ENCODE results near the gene KCNQ5. TPM values are rescaled to one million over a fixed set of nuclear protein-coding genes. Genes with fewer than 3 reads are reported as not detected.
A peak's percentile ranks its signal among the peaks of the same experiment; 100 is the strongest.

Gene KCNQ5
- polyA plus RNA-seq, 3 donors = not detected

DNA sequence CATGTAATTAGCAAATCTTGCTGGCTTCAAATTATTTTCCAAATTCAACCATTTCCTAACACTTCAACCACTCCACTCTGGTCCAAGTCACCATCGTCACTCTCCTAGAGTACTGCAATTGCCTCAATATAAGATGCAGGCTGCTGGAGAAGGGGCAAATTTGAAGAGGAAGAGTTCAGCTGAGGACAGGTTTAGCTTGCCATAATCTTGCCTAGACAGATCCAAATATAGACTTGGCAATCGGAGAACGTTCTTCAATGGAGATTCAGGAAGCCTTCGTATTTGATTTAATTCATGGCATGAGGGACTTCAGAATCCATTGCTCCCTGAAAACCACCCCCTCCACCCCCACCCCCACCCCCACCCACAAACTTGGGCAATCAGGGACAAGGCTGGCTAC is 618.9 kb downstream of the KCNQ5 start:
- no peaks in the 10 kb centered on the region for H3K4me1 ChIP-seq (ENCODE audit: control insufficient read depth in 1 of 2, insufficient read depth in 2 of 2, low read length in 2 of 2)
- no peaks in the 10 kb centered on the region for H3K79me2 ChIP-seq (ENCODE audit: insufficient read depth, low read length)
- H3K4me3 ChIP-seq (replicated peaks in 1 of 3; ENCODE audit: low read depth in 2 of 3, low read length in 3 of 3) = no peak overlapping the region
- no peaks in the 10 kb centered on the region for H3K27me3 ChIP-seq (ENCODE audit: control insufficient read depth in 2 of 2, insufficient read depth in 2 of 2, low read length in 2 of 2)
- Mint-ChIP-seq H3K4me3 (no peak overlapping the region), H3K9me3 (peaks cover 0 to under 1% (median 0%) of the 10 kb centered on the region in 7 donors), H3K4me1 (no peaks in the 10 kb centered on the region), H3K36me3 (no peaks in the 10 kb centered on the region), H3K27me3 (ENCODE audit: low read depth in 3 of 3) (peaks cover 0 to 3% (median 0%) of the 10 kb centered on the region in 3 donors), H3K27ac (no peak overlapping the region)
- H2AFZ ChIP-seq (ENCODE audit: insufficient read depth, low read depth, low read length, poor library complexity, severe bottlenecking) = no peak overlapping the region
- TF ChIP-seq, protein P1, sequence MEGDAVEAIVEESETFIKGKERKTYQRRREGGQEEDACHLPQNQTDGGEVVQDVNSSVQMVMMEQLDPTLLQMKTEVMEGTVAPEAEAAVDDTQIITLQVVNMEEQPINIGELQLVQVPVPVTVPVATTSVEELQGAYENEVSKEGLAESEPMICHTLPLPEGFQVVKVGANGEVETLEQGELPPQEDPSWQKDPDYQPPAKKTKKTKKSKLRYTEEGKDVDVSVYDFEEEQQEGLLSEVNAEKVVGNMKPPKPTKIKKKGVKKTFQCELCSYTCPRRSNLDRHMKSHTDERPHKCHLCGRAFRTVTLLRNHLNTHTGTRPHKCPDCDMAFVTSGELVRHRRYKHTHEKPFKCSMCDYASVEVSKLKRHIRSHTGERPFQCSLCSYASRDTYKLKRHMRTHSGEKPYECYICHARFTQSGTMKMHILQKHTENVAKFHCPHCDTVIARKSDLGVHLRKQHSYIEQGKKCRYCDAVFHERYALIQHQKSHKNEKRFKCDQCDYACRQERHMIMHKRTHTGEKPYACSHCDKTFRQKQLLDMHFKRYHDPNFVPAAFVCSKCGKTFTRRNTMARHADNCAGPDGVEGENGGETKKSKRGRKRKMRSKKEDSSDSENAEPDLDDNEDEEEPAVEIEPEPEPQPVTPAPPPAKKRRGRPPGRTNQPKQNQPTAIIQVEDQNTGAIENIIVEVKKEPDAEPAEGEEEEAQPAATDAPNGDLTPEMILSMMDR (IDR thresholded peaks at IDR 0.05) = no peak
- H3K27ac ChIP-seq (ENCODE audit: low read depth in 1 of 2, low read length in 2 of 2) = no peak overlapping the region
- intact Hi-C loops (cut with micrococcal nuclease) = no loop called here
- WGBS (ENCODE audit: insufficient coverage) = no CpG with 5 or more reads among the region's 4 CpGs
- no peaks in the 10 kb centered on the region for H3K36me3 ChIP-seq (replicated peaks in 1 of 2; ENCODE audit: control insufficient read depth in 1 of 2, insufficient read depth in 2 of 2, low read length in 2 of 2)
- no peak overlapping the region for H3K9ac ChIP-seq (ENCODE audit: insufficient read depth, low read length, poor library complexity, severe bottlenecking)
- H3K4me2 ChIP-seq (replicated peaks; ENCODE audit: extremely low read depth, low read length, poor library complexity, severe bottlenecking) = no peak overlapping the region
- no peak for DNase-seq
- H4K20me1 ChIP-seq (ENCODE audit: insufficient read depth, low read length) = no peaks in the 10 kb centered on the region
- no peaks in the 10 kb centered on the region for H3K9me3 ChIP-seq (replicated peaks in 1 of 2; ENCODE audit: control insufficient read depth in 1 of 2, insufficient read depth in 1 of 2, low read length in 2 of 2)

DNA sequence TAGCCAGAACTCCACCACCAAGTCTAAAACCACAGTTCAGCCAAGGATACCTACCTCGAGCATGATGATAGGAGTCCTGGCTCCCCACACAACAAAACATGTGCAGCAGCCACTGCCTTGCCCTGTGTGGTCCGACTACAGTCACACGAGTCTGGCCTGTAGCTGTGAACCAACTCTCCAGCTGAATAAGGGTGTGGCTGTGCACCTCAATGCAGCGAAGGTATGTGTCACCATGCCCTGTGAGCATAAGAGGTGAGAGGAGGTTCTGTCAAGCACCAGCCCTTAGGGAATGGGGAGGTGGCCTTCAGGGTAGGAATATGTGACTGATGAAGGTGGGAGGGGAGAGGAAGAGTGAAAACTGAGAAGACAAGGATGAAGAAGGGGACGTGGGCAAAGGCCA is 620.1 kb downstream of the KCNQ5 start:
- no peak overlapping the region for H3K4me3 Mint-ChIP-seq
- H3K4me2 ChIP-seq (replicated peaks; ENCODE audit: extremely low read depth, low read length, poor library complexity, severe bottlenecking) = no peak overlapping the region
- H3K4me3 ChIP-seq (replicated peaks in 1 of 3; ENCODE audit: low read depth in 2 of 3, low read length in 3 of 3) = no peak overlapping the region
- H4K20me1 ChIP-seq (ENCODE audit: insufficient read depth, low read length) = no peaks in the 10 kb centered on the region
- no peaks in the 10 kb centered on the region for H3K4me1 Mint-ChIP-seq
- H3K9me3 ChIP-seq (replicated peaks in 1 of 2; ENCODE audit: control insufficient read depth in 1 of 2, insufficient read depth in 1 of 2, low read length in 2 of 2) = no peaks in the 10 kb centered on the region
- 100% methylated on average over 3 of the region's 5 CpGs for WGBS (ENCODE audit: insufficient coverage)
- peaks cover 0 to 2% (median 0%) of the 10 kb centered on the region in 3 donors for H3K27me3 Mint-ChIP-seq (ENCODE audit: low read depth in 3 of 3)
- no peaks in the 10 kb centered on the region for H3K36me3 Mint-ChIP-seq
- DNase-seq = no peak
- H3K27me3 ChIP-seq (ENCODE audit: control insufficient read depth in 2 of 2, insufficient read depth in 2 of 2, low read length in 2 of 2) = no peaks in the 10 kb centered on the region
- no peaks in the 10 kb centered on the region for H3K9me3 Mint-ChIP-seq
- TF ChIP-seq, protein P1 (IDR thresholded peaks at IDR 0.05) = no peak
- peak overlapping the region in 1 of 7 donors; percentile 25 for H3K27ac Mint-ChIP-seq
- H2AFZ ChIP-seq (ENCODE audit: insufficient read depth, low read depth, low read length, poor library complexity, severe bottlenecking) = no peak overlapping the region
- no peak overlapping the region for H3K27ac ChIP-seq (ENCODE audit: low read depth in 1 of 2, low read length in 2 of 2)
- H3K9ac ChIP-seq (ENCODE audit: insufficient read depth, low read length, poor library complexity, severe bottlenecking) = no peak overlapping the region
- no peaks in the 10 kb centered on the region for H3K36me3 ChIP-seq (replicated peaks in 1 of 2; ENCODE audit: control insufficient read depth in 1 of 2, insufficient read depth in 2 of 2, low read length in 2 of 2)
- H3K79me2 ChIP-seq (ENCODE audit: insufficient read depth, low read length) = no peaks in the 10 kb centered on the region
- intact Hi-C loops (cut with micrococcal nuclease) = no loop called here
- no peaks in the 10 kb centered on the region for H3K4me1 ChIP-seq (ENCODE audit: control insufficient read depth in 1 of 2, insufficient read depth in 2 of 2, low read length in 2 of 2)

Small RNA genes lying within 50 kb of the gene (small RNA-seq; reads per million reads assigned to genes)
- gene MIR4282 (ENCODE audit: insufficient read length, low read depth) = not detected

Data from CD14-positive monocyte (primary cell).